ENCODE data around the gene UBE2Q2. TPM values are rescaled to one million over a fixed set of nuclear protein-coding genes. Genes with fewer than 3 reads are reported as not detected.

Gene UBE2Q2
- total and polyA plus RNA-seq, 9 of the 15 experiments (the other 6 are each of a cell fraction or from before 2014, with no cell fraction given) = 6.2 to 24.0 (median 16.2) TPM

DNA sequence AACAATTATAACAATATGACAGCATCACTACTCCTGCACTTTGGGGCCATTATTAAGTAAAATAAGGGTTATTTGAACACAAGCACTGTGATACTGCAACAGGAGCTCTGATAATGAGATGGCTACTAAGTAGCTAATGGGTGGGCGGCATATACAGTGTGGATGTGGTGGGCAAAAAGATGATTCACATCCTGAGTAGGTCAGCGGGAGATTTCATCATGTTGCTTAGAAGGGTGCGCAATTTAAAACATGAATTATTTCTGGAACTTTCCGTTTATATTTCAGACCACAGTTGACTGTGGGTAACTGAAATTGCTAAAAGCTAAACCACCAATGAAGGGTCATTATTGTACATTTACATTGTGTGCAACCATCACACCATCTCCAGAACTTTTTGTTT lies 102.7 kb downstream of the UBE2Q2 start:
- ATAC-seq (no peak), DNase-seq (ENCODE audit: extremely low read depth in 1 of 4, low spot score in 3 of 4) (no peak), FAIRE-seq (no peak)
- Histone ChIP-seq H3K4me3 (no peak overlapping the region), H3K36me3 (ENCODE audit: control insufficient read depth, insufficient read depth, low read length) (no peaks in the 10 kb centered on the region), H3K27me3 (ENCODE audit: control insufficient read depth in 2 of 2, insufficient read depth in 2 of 2, low read length in 2 of 2) (0 out of 5 replicates have a peak, but pooled peaks cover 4 to 5% of the 10 kb centered on the region in 2 experiments), H4K20me1 (replicated peaks; ENCODE audit: control insufficient read depth, insufficient read depth, low read length) (no peaks in the 10 kb centered on the region), H3K9me3 (replicated peaks; ENCODE audit: control insufficient read depth, insufficient read depth, low read depth, low read length) (no peaks in the 10 kb centered on the region), H3K27ac (ENCODE audit: extremely low read depth, low read depth, low read length) (no peak overlapping the region), H3K9ac (ENCODE audit: insufficient read depth in 1 of 2, low read depth in 2 of 2, low read length in 2 of 2) (no peak overlapping the region), H3K4me2 (ENCODE audit: insufficient read depth, low read length) (no peak overlapping the region), H3K9me1 (ENCODE audit: control insufficient read depth, insufficient read depth, low read length) (no peaks in the 10 kb centered on the region), H2AFZ (ENCODE audit: low read depth, low read length) (no peak overlapping the region), H3K79me2 (ENCODE audit: control insufficient read depth, insufficient read depth, low read length) (no peaks in the 10 kb centered on the region), H3K4me1 (replicated peaks in 1 of 2; ENCODE audit: control insufficient read depth in 2 of 2, insufficient read depth in 2 of 2, low read length in 2 of 2) (no peaks in the 10 kb centered on the region)
- intact Hi-C loops (cut with micrococcal nuclease) (no loop called here), in situ Hi-C loops (cut with MboI) (no loop called here)
- ChIA-PET CTCF (ENCODE audit: low intra/inter-chr PET ratio) (no interaction called here), POLR2A (interaction anchor here (0.9 kb wide), 1 partner anchor 11 kb away, joined by 3 read pairs; no protein-coding TSS in a partner anchor)
- TF ChIP-seq, protein P1, sequence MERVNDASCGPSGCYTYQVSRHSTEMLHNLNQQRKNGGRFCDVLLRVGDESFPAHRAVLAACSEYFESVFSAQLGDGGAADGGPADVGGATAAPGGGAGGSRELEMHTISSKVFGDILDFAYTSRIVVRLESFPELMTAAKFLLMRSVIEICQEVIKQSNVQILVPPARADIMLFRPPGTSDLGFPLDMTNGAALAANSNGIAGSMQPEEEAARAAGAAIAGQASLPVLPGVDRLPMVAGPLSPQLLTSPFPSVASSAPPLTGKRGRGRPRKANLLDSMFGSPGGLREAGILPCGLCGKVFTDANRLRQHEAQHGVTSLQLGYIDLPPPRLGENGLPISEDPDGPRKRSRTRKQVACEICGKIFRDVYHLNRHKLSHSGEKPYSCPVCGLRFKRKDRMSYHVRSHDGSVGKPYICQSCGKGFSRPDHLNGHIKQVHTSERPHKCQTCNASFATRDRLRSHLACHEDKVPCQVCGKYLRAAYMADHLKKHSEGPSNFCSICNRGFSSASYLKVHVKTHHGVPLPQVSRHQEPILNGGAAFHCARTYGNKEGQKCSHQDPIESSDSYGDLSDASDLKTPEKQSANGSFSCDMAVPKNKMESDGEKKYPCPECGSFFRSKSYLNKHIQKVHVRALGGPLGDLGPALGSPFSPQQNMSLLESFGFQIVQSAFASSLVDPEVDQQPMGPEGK (CRISPR knock-in tag; IDR thresholded peaks at IDR 0.05; ENCODE audit: borderline replicate concordance) = no peak
- 55% methylated on average over 4 of the region's 4 CpGs for WGBS (ENCODE audit: insufficient coverage, low coverage, missing lambda C conversion rate)
- BruUV-seq (replicated peaks) = no TSS peak

DNA sequence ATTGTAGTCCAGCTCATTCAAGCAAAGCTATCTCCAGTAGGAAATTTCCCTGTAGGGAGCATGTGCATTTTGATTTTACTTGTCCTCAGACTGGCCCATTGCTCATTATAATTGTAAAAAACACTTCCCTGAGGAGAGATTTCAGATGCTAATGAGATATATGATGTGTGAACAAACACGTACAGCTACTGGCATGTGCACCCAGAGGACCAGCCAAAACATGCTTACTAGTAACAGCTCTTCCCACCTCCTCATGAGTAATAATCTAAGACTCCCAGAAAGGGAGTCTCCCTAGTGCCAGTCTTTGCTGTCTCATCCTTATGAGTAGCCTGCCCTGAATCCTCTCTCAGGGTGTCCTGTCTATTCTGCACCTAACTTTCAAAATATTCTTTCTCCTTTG lies 103.8 kb downstream of the UBE2Q2 start:
- Histone ChIP-seq H3K27me3 (ENCODE audit: control insufficient read depth in 2 of 2, insufficient read depth in 2 of 2, low read length in 2 of 2) (0 out of 5 replicates have a peak, but pooled peaks cover 4 to 5% of the 10 kb centered on the region in 2 experiments), H3K36me3 (ENCODE audit: control insufficient read depth, insufficient read depth, low read length) (no peaks in the 10 kb centered on the region), H3K4me2 (ENCODE audit: insufficient read depth, low read length) (no peak overlapping the region), H3K9ac (ENCODE audit: insufficient read depth in 1 of 2, low read depth in 2 of 2, low read length in 2 of 2) (no peak overlapping the region), H3K4me3 (no peak overlapping the region), H2AFZ (ENCODE audit: low read depth, low read length) (no peak overlapping the region), H3K9me1 (ENCODE audit: control insufficient read depth, insufficient read depth, low read length) (no peaks in the 10 kb centered on the region), H3K4me1 (replicated peaks in 1 of 2; ENCODE audit: control insufficient read depth in 2 of 2, insufficient read depth in 2 of 2, low read length in 2 of 2) (no peaks in the 10 kb centered on the region), H3K9me3 (replicated peaks; ENCODE audit: control insufficient read depth, insufficient read depth, low read depth, low read length) (no peaks in the 10 kb centered on the region), H3K79me2 (ENCODE audit: control insufficient read depth, insufficient read depth, low read length) (no peaks in the 10 kb centered on the region), H4K20me1 (replicated peaks; ENCODE audit: control insufficient read depth, insufficient read depth, low read length) (no peaks in the 10 kb centered on the region), H3K27ac (ENCODE audit: extremely low read depth, low read depth, low read length) (no peak overlapping the region)
- FAIRE-seq = no peak
- no peak for ATAC-seq
- intact Hi-C loops (cut with micrococcal nuclease) = no loop called here
- no TSS peak for BruUV-seq (replicated peaks)
- ChIA-PET POLR2A (interaction anchor here (0.6 kb wide), 1 partner anchor 162 kb away, joined by 3 read pairs; no protein-coding TSS in a partner anchor), CTCF (ENCODE audit: low intra/inter-chr PET ratio) (no interaction called here)
- in situ Hi-C loops (cut with MboI) = no loop called here
- DNase-seq (ENCODE audit: extremely low read depth in 1 of 4, low spot score in 3 of 4) = no peak
- WGBS (ENCODE audit: insufficient coverage, low coverage, missing lambda C conversion rate) = 0% methylated on average over 1 of the region's 1 CpG
- TF ChIP-seq SRSF1 (IDR thresholded peaks at IDR 0.05; ENCODE audit: low read depth, low read length) (no peak), SAFB2 (IDR thresholded peaks at IDR 0.05; ENCODE audit: borderline replicate concordance, low read depth, low read length, severe bottlenecking) (no peak), RBM34 (IDR thresholded peaks at IDR 0.05; ENCODE audit: borderline replicate concordance, insufficient read depth, low read length) (no peak), HNRNPL (IDR thresholded peaks at IDR 0.05; ENCODE audit: low read depth, low read length) (no peak), TRIM24 (IDR thresholded peaks at IDR 0.05) (no peak), FUS (optimal IDR thresholded peaks at IDR 0.05; ENCODE audit: low read depth, low read length) (no peak), HMG20B (CRISPR knock-in tag; IDR thresholded peaks at IDR 0.05) (no peak), HDAC8 (tag; IDR thresholded peaks at IDR 0.05) (no peak), ZNF224 (CRISPR knock-in tag; IDR thresholded peaks at IDR 0.05) (no peak), E2F3 (CRISPR knock-in tag; IDR thresholded peaks at IDR 0.05) (no peak)
- TF ChIP-seq, protein P2, sequence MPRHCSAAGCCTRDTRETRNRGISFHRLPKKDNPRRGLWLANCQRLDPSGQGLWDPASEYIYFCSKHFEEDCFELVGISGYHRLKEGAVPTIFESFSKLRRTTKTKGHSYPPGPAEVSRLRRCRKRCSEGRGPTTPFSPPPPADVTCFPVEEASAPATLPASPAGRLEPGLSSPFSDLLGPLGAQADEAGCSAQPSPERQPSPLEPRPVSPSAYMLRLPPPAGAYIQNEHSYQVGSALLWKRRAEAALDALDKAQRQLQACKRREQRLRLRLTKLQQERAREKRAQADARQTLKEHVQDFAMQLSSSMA (CRISPR knock-in tag; IDR thresholded peaks at IDR 0.05) = no peak

Data from K562 (cell line).